HepG2 (cell line): ENCODE measurements around the gene CPEB3. TPM values are rescaled to one million over a fixed set of nuclear protein-coding genes. Genes with fewer than 3 reads are reported as not detected.
A peak's percentile ranks its signal among the peaks of the same experiment; 100 is the strongest.

Experiments
- CEBPB ChIP-seq: IDR thresholded peaks from 2 replicates; pipeline ENCODE4 v1.6.1; 2011; ENCODE audit warnings: low read depth, low read length, improper control_type of control experiment, borderline replicate concordance
- CHCHD3 ChIP-seq: sonication (generic); formaldehyde crosslinking; IDR thresholded peaks from 2 replicates; pipeline ENCODE4 v1.8.0; 2022; ENCODE audit warnings: mild to moderate bottlenecking, missing genetic modification reagents, moderate library complexity
- FOXO1 ChIP-seq: sonication (generic); formaldehyde crosslinking; IDR thresholded peaks from 2 replicates; pipeline ENCODE4 v1.4.0; 2020; ENCODE audit warnings: missing genetic modification reagents
- FOXO4 ChIP-seq: sonication (generic); formaldehyde crosslinking; conservative IDR thresholded peaks from 2 replicates; pipeline ENCODE4 v1.8.1; 2023; ENCODE audit warnings: missing genetic modification reagents
- GABPA ChIP-seq, 2 experiments: IDR thresholded peaks; 2 replicates each; pipeline ENCODE4 v1.6.1; 2011 to 2016; ENCODE audit warnings: low read depth in 2 of 2, low read length in 1 of 2, missing biosample characterization in 1 of 2, missing genetic modification characterization in 1 of 2
- JUN ChIP-seq: sonication (generic); formaldehyde crosslinking; IDR thresholded peaks from 2 replicates; pipeline ENCODE4 v1.4.0; 2020; ENCODE audit warnings: mild to moderate bottlenecking, missing genetic modification reagents
- KAT2B ChIP-seq: fragments of 150-350 bp; IDR thresholded peaks from 2 replicates; pipeline ENCODE4 v1.6.1; 2014; ENCODE audit warnings: low read depth, low read length, borderline replicate concordance
- LCORL ChIP-seq, 2 experiments: fragments of 450-650 bp in 1 of 2; sonication (generic) in 1 of 2; formaldehyde crosslinking in 1 of 2; IDR thresholded peaks; 2 replicates each; pipeline versions ENCODE4 v1.5.0 to v1.6.1; 2017 to 2020; ENCODE audit warnings: antibody characterized with exemption in 1 of 2, missing genetic modification reagents in 1 of 2
- MAFF ChIP-seq: IDR thresholded peaks from 2 replicates; pipeline ENCODE4 v1.6.1; 2011; ENCODE audit warnings: low read depth, low read length, improper control_type of control experiment
- MLLT10 ChIP-seq: sonication (generic); formaldehyde crosslinking; IDR thresholded peaks from 2 replicates; pipeline ENCODE4 v1.4.0; 2020; ENCODE audit warnings: missing genetic modification reagents
- MTA1 ChIP-seq: sonication (generic); formaldehyde crosslinking; IDR thresholded peaks from 2 replicates; pipeline ENCODE4 v1.4.0; 2020; ENCODE audit warnings: missing genetic modification reagents, mild to moderate bottlenecking, borderline replicate concordance
- NR2F2 ChIP-seq: IDR thresholded peaks from 2 replicates; pipeline ENCODE4 v1.6.1; 2012; ENCODE audit warnings: low read depth, inconsistent platforms, borderline replicate concordance
- PHF20 ChIP-seq: sonication (generic); formaldehyde crosslinking; IDR thresholded peaks from 2 replicates; pipeline ENCODE4 v1.5.0; 2020; ENCODE audit warnings: mild to moderate bottlenecking, missing genetic modification reagents
- POGZ ChIP-seq: sonication (generic); formaldehyde crosslinking; IDR thresholded peaks from 2 replicates; pipeline ENCODE4 v1.4.0; 2020; ENCODE audit warnings: mild to moderate bottlenecking, missing genetic modification reagents
- SIN3B ChIP-seq: fragments of 150-350 bp; IDR thresholded peaks from 2 replicates; pipeline ENCODE4 v1.6.1; 2014; ENCODE audit warnings: low read length
- TAF15 ChIP-seq: fragments of 200-400 bp; formaldehyde crosslinking; IDR thresholded peaks from one replicate; pipeline ENCODE4 v1.6.1; 2018; ENCODE audit warnings: mild to moderate bottlenecking, low read depth, low read length; ENCODE audit not compliant: poor library complexity, severe bottlenecking
- TBP ChIP-seq: sonication (generic); formaldehyde crosslinking; IDR thresholded peaks from 2 replicates; pipeline ENCODE4 v1.5.0; 2020; ENCODE audit warnings: missing genetic modification reagents
- TOE1 ChIP-seq: sonication (generic); formaldehyde crosslinking; IDR thresholded peaks from 2 replicates; pipeline ENCODE4 v1.4.0; 2020; ENCODE audit warnings: mild to moderate bottlenecking, missing genetic modification reagents
- U2AF1 ChIP-seq: fragments of 200-400 bp; formaldehyde crosslinking; optimal IDR thresholded peaks from 2 replicates; pipeline ENCODE3; 2017; ENCODE audit warnings: mild to moderate bottlenecking, low read depth, low read length
- U2AF2 ChIP-seq: fragments of 200-400 bp; formaldehyde crosslinking; IDR thresholded peaks from 2 replicates; pipeline ENCODE4 v1.6.1; 2017; ENCODE audit warnings: low read depth, mild to moderate bottlenecking, low read length
- ZNF263 ChIP-seq: sonication (generic); formaldehyde crosslinking; IDR thresholded peaks from 2 replicates; pipeline ENCODE4 v1.4.0; 2020; ENCODE audit warnings: missing genetic modification reagents
- ZNF382 ChIP-seq: sonication (generic); formaldehyde crosslinking; IDR thresholded peaks from 2 replicates; pipeline ENCODE4 v1.5.0; 2020; ENCODE audit warnings: missing genetic modification reagents, mild to moderate bottlenecking, borderline replicate concordance
- ZNF589 ChIP-seq: sonication (generic); formaldehyde crosslinking; conservative IDR thresholded peaks from 2 replicates; pipeline ENCODE4 v1.8.0; 2022; ENCODE audit warnings: mild to moderate bottlenecking, moderate library complexity, missing genetic modification reagents
- ZNF670 ChIP-seq: sonication (generic); formaldehyde crosslinking; IDR thresholded peaks from 2 replicates; pipeline ENCODE4 v1.8.0; 2022; ENCODE audit warnings: mild to moderate bottlenecking, missing genetic modification reagents, borderline replicate concordance
- ZNF737 ChIP-seq: sonication (generic); formaldehyde crosslinking; IDR thresholded peaks from 2 replicates; pipeline ENCODE4 v1.5.0; 2020; ENCODE audit warnings: missing genetic modification reagents, mild to moderate bottlenecking, borderline replicate concordance
- ZNF747 ChIP-seq: sonication (generic); formaldehyde crosslinking; IDR thresholded peaks from 2 replicates; pipeline ENCODE4 v1.8.1; 2023; ENCODE audit warnings: missing genetic modification reagents, mild to moderate bottlenecking, borderline replicate concordance
- ZNF749 ChIP-seq: sonication (generic); formaldehyde crosslinking; IDR thresholded peaks from 2 replicates; pipeline ENCODE4 v1.8.0; 2022; ENCODE audit warnings: mild to moderate bottlenecking, missing genetic modification reagents, moderate library complexity, borderline replicate concordance
- polyA plus RNA-seq, 8 experiments: library from polyadenylated mRNA; depleted of rRNA in 3 of 8; stranded (reverse) in 7 of 8; unstranded in 1 of 8; fragments of >200 nt; fragmentation: Illumina TruSeq in 4 of 8; extraction: Trizol in 4 of 8; gene quantifications; 2 replicates each; pipeline versions ENCODE4 v1.2.1 to v1.2.3, GENCODE V29; 2011 to 2016; ENCODE audit warnings: low read depth in 4 of 8, missing spikeins in 1 of 8, mixed read lengths in 1 of 8; ENCODE audit not compliant: insufficient read depth in 1 of 8
- total RNA-seq, 5 experiments: library from RNA; depleted of rRNA; stranded (reverse); fragments of >200 nt; fragmentation: Illumina TruSeq; extraction: Trizol; gene quantifications; 2 replicates each; pipeline ENCODE4 v1.2.3, GENCODE V29; 2016; ENCODE audit warnings: low read depth in 1 of 5
- TF ChIP-seq, protein P1 (sequence below): sonication (generic); formaldehyde crosslinking; IDR thresholded peaks from 2 replicates; pipeline ENCODE4 v1.5.1; 2020; ENCODE audit warnings: mild to moderate bottlenecking, moderate library complexity, missing genetic modification reagents

Gene CPEB3
- total and polyA plus RNA-seq, 2 of the 13 experiments (the other 11 are each of a cell fraction or from before 2014, with no cell fraction given), result 0.66 to 0.70 TPM

GRCh38 chr10:92124616-92125143 lies 166.2 kb downstream of the CPEB3 start (continued):
- TF ChIP-seq LCORL (IDR thresholded peaks at IDR 0.05) (no peak), LCORL (CRISPR knock-in tag; IDR thresholded peaks at IDR 0.05) (no peak), ZNF749 (no peak; the same call in 1 of the 2 replicates), SIN3B (no peak), MTA1 (no peak), FOXO4 (CRISPR knock-in tag) (no peak), MAFF (no peak), ZNF737 (CRISPR knock-in tag) (no peak), CEBPB (peak; percentile 86), TBP (CRISPR knock-in tag) (no peak), PHF20 (CRISPR knock-in tag) (no peak), U2AF1 (no peak), NR2F2 (0 out of 2 replicates have a peak, but pooled peaks have one; percentile 31), ZNF747 (no peak), GABPA (IDR thresholded peaks at IDR 0.05; ENCODE audit: low read depth, low read length) (no peak), GABPA (CRISPR knock-in tag; IDR thresholded peaks at IDR 0.05; ENCODE audit: low read depth) (no peak), POGZ (CRISPR knock-in tag) (peak; percentile 34), CHCHD3 (no peak), FOXO1 (CRISPR knock-in tag) (peak; percentile 27; the same call in 1 of the 2 replicates), ZNF670 (peak; percentile 56; the same call in 1 of the 2 replicates), ZNF382 (CRISPR knock-in tag) (no peak), KAT2B (no peak), MLLT10 (CRISPR knock-in tag) (no peak), TOE1 (CRISPR knock-in tag) (no peak), ZNF263 (CRISPR knock-in tag) (no peak), ZNF589 (no peak), JUN (no peak), U2AF2 (no peak), TAF15 (no peak)
- TF ChIP-seq, protein P1, sequence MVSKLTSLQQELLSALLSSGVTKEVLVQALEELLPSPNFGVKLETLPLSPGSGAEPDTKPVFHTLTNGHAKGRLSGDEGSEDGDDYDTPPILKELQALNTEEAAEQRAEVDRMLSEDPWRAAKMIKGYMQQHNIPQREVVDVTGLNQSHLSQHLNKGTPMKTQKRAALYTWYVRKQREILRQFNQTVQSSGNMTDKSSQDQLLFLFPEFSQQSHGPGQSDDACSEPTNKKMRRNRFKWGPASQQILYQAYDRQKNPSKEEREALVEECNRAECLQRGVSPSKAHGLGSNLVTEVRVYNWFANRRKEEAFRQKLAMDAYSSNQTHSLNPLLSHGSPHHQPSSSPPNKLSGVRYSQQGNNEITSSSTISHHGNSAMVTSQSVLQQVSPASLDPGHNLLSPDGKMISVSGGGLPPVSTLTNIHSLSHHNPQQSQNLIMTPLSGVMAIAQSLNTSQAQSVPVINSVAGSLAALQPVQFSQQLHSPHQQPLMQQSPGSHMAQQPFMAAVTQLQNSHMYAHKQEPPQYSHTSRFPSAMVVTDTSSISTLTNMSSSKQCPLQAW (CRISPR knock-in tag), result peak; percentile 32; the same call in 1 of the 2 replicates
